GM12892 (cell line): Measurements from ENCODE around the gene KIF7.

Experiments used
- POLR2A ChIP-seq: IDR thresholded peaks from 2 replicates; pipeline ENCODE4 v1.6.1; 2011; ENCODE audit warnings: low read depth, low read length, control low read depth
- POLR2AphosphoS5 ChIP-seq: IDR thresholded peaks from 2 replicates; pipeline ENCODE4 v1.6.1; 2011; ENCODE audit warnings: low read depth, low read length, control low read depth
- TAF1 ChIP-seq: IDR thresholded peaks from 2 replicates; pipeline ENCODE4 v1.6.1; 2011; ENCODE audit warnings: low read depth, mild to moderate bottlenecking, control low read depth, low read length, borderline replicate concordance

DNA sequence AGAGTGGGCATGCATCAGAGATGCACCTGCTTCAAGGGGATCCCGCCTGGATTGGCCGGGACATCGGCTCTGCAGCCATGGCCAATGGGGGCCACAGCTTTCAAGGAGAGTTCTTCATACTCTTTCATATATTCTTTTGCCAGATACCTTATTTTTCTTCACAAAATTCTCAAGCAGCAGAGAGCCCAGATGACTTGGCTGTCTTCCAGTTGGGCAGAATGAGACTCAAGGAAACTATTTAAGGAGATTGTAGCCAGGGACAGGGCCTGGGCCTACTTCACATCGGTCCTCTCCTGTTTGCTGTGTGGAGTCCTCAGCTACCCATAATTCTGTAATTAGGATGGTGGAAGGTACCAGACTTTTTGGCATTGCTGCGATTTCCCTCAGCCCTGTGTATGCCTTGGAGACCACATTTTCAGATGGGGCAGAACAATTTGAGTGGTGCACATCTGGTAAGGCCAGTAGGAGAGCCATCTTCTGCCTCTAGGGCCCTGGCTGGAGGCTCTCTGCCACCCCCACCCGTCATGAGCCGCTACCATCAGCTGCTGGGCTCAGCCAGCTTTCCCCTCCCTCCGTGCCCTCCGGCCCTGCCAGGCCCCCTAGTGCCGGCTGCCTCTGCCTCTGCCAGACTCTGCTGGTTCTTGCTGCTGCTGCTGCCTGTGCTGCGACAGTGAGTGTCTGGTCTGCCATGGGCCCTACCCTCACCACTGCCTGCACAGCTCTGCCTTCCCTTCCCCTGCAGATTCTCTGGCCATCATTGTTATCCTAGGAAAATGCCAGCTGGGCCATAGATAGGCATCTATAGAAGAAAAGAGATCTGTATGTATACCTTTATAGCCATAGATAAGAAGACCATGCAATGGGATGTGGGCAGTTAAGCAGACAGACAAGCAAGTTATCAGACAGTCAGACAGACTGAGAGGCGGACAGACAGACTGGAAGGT, 17.2 kb upstream of the KIF7 start:
- TF ChIP-seq POLR2A (no peak), POLR2AphosphoS5 (no peak), TAF1 (no peak)
